GM18499 (cell line): ENCODE data around the gene TAGLN3.

ENCODE experiments used
- ATAC-seq: cut with Tn5 transposase; IDR thresholded peaks from one replicate; pipeline ENCODE4 v1.9.1; 2021; ENCODE audit warnings: moderate number of reproducible peaks; ENCODE audit not compliant: insufficient read depth, unreplicated experiment

Gene TAGLN3

GRCh38 chr3:111975131-111975530 lies 23.6 kb upstream of the TAGLN3 start:
- no peak for ATAC-seq

- ATAC-seq = no peak
These were observed 22.5 kb upstream of the TAGLN3 start for GRCh38 chr3:111976254-111976653.

GRCh38 chr3:111978583-111979433 lies 19.9 kb upstream of the TAGLN3 start, which contains the start of gene ABHD10:
ABHD10 (plus strand) TSS chr3:111979026; CDS start chr3:111979062, 36 bp downstream.
- ATAC-seq = peak; percentile 94

- peak; percentile 20 for ATAC-seq
These were observed 19.2 kb upstream of the TAGLN3 start for GRCh38 chr3:111979434-111980038.

GRCh38 chr3:111980716-111981456 lies 17.8 kb upstream of the TAGLN3 start:
- ATAC-seq = no peak

- no peak for ATAC-seq
These were observed 17.3 kb upstream of the TAGLN3 start for GRCh38 chr3:111981457-111981763.

GRCh38 chr3:111984636-111985298 lies 14.0 kb upstream of the TAGLN3 start:
- ATAC-seq = no peak

- ATAC-seq = no peak
These were observed 11.9 kb upstream of the TAGLN3 start for GRCh38 chr3:111986800-111987199.

GRCh38 chr3:111989061-111989678 lies 9.6 kb upstream of the TAGLN3 start:
- peak; percentile 84 for ATAC-seq

- no peak for ATAC-seq
These were observed 5.7 kb upstream of the TAGLN3 start for GRCh38 chr3:111993038-111993437.

GRCh38 chr3:111999484-112000324 lies 982 bp downstream of the TAGLN3 start:
- ATAC-seq = no peak

GRCh38 chr3:112000367-112000771 lies 1.6 kb downstream of the TAGLN3 start:
- no peak for ATAC-seq

GRCh38 chr3:112000966-112001365 lies 2.2 kb downstream of the TAGLN3 start:
- ATAC-seq = no peak

- ATAC-seq = no peak
These were observed 2.8 kb downstream of the TAGLN3 start for GRCh38 chr3:112001526-112001925.

GRCh38 chr3:112002096-112002971 lies 3.6 kb downstream of the TAGLN3 start:
- ATAC-seq = no peak

- ATAC-seq = no peak
These were observed 4.8 kb downstream of the TAGLN3 start for GRCh38 chr3:112003321-112004080.

- no peak for ATAC-seq
These were observed 5.5 kb downstream of the TAGLN3 start for GRCh38 chr3:112004187-112004586.

GRCh38 chr3:112004669-112005068 lies 5.9 kb downstream of the TAGLN3 start:
- ATAC-seq = no peak
